K562 (cell line): Measurements from ENCODE around the gene LEPR. TPM values are rescaled to one million over a fixed set of nuclear protein-coding genes. Genes with fewer than 3 reads are reported as not detected.

Experiments used
- ARID1B ChIP-seq: fragments of 450-650 bp; IDR thresholded peaks from 2 replicates; pipeline ENCODE4 v1.6.1; 2016; ENCODE audit warnings: antibody characterized with exemption, mild to moderate bottlenecking, inconsistent platforms
- CBFA2T3 ChIP-seq: fragments of 450-650 bp; IDR thresholded peaks from 2 replicates; pipeline ENCODE4 v1.6.1; 2017
- CC2D1A ChIP-seq: fragments of 450-650 bp; IDR thresholded peaks from 2 replicates; pipeline ENCODE4 v1.6.1; 2017; ENCODE audit warnings: mild to moderate bottlenecking
- CHD4 ChIP-seq: fragments of 200-600 bp; sonication (generic); IDR thresholded peaks from 3 replicates; pipeline ENCODE4 v1.6.1; 2012; ENCODE audit warnings: low read depth, mild to moderate bottlenecking, mixed read lengths, low read length, inconsistent platforms; ENCODE audit not compliant: insufficient read depth, insufficient replicate concordance, poor library complexity, severe bottlenecking
- CTBP1 ChIP-seq: fragments of 450-650 bp; IDR thresholded peaks from 2 replicates; pipeline ENCODE4 v1.6.1; 2016; ENCODE audit warnings: borderline replicate concordance
- ETS2 ChIP-seq: IDR thresholded peaks from 2 replicates; pipeline ENCODE4 v1.6.1; 2016; ENCODE audit warnings: borderline replicate concordance, missing genetic modification characterization, mild to moderate bottlenecking, moderate library complexity, missing compliant biosample characterization; ENCODE audit not compliant: poor library complexity, severe bottlenecking
- EZH2 ChIP-seq: IDR thresholded peaks from 2 replicates; pipeline ENCODE4 v1.6.1; 2012; ENCODE audit warnings: low read depth, mild to moderate bottlenecking, inconsistent platforms, low read length, borderline replicate concordance
- FOS ChIP-seq: IDR thresholded peaks from 3 replicates; pipeline ENCODE4 v1.6.1; 2011; ENCODE audit not compliant: insufficient read length; ENCODE audit errors: extremely low read depth
- JUND ChIP-seq, 2 experiments: IDR thresholded peaks; 2 replicates in 1 of 2; 3 replicates in 1 of 2; pipeline ENCODE4 v1.6.1; 2011; ENCODE audit warnings: borderline replicate concordance in 2 of 2, low read depth in 2 of 2, low read length in 2 of 2, improper control_type of control experiment in 1 of 2, missing biosample characterization in 1 of 2, missing genetic modification characterization in 1 of 2, missing genetic modification reagents in 1 of 2
- L3MBTL2 ChIP-seq: fragments of 450-650 bp; IDR thresholded peaks from 2 replicates; pipeline ENCODE4 v1.6.1; 2016; ENCODE audit warnings: mild to moderate bottlenecking, moderate library complexity
- MTA2 ChIP-seq: fragments of 450-650 bp; IDR thresholded peaks from 2 replicates; pipeline ENCODE4 v1.6.1; 2016; ENCODE audit warnings: low read depth
- NCOR1 ChIP-seq: fragments of 450-650 bp; IDR thresholded peaks from 2 replicates; pipeline ENCODE4 v1.6.1; 2016; ENCODE audit warnings: mild to moderate bottlenecking, moderate library complexity
- NUFIP1 ChIP-seq: fragments of 450-650 bp; IDR thresholded peaks from 2 replicates; pipeline ENCODE4 v1.6.1; 2018; ENCODE audit not compliant: partially characterized antibody
- RBM34 ChIP-seq: fragments of 200-400 bp; formaldehyde crosslinking; IDR thresholded peaks from 2 replicates; pipeline ENCODE4 v1.6.1; 2018; ENCODE audit warnings: low read length, borderline replicate concordance; ENCODE audit not compliant: insufficient read depth
- RCOR1 ChIP-seq, 2 experiments: IDR thresholded peaks; 2 replicates each; pipeline ENCODE4 v1.6.1; 2012; ENCODE audit warnings: low read depth in 2 of 2, low read length in 2 of 2, borderline replicate concordance in 1 of 2, improper control_type of control experiment in 1 of 2
- SREBF2 ChIP-seq: sonication (generic); formaldehyde crosslinking; IDR thresholded peaks from 2 replicates; pipeline ENCODE4 v1.4.0; 2020; ENCODE audit warnings: mild to moderate bottlenecking, missing genetic modification reagents
- TBP ChIP-seq: optimal IDR thresholded peaks from 2 replicates; pipeline ENCODE3; 2011; ENCODE audit warnings: low read depth, low read length, improper control_type of control experiment
- ZNF134 ChIP-seq: fragments of 250-450 bp; sonication (Bioruptor Pico); conservative IDR thresholded peaks from 2 replicates; pipeline ENCODE4 v1.4.0; 2020
- polyA plus RNA-seq, 8 experiments: library from polyadenylated mRNA; depleted of rRNA in 4 of 8; stranded (reverse) in 5 of 8; unstranded in 3 of 8; fragments of >200 nt; fragmentation: Nextera tagmentation in 2 of 8; fragmentation: Illumina TruSeq in 1 of 8; extraction: Ambion mirVana in 2 of 8; extraction: Trizol in 1 of 8; gene quantifications; 2 replicates each; pipeline versions ENCODE4 v1.2.1 to v1.2.3, GENCODE V29; 2011 to 2014; ENCODE audit warnings: inconsistent platforms in 1 of 8, missing spikeins in 1 of 8
- total RNA-seq, 7 experiments: library from RNA; depleted of rRNA in 6 of 7; stranded (reverse); fragments of >200 nt in 6 of 7; fragmentation: Illumina TruSeq in 2 of 7; extraction: Trizol in 2 of 7; gene quantifications; 2 replicates each; pipeline versions ENCODE4 v1.2.1 to v1.2.3, GENCODE V29; 2011 to 2021; ENCODE audit warnings: low replicate concordance in 1 of 7
- TF ChIP-seq, protein P1 (sequence below): IDR thresholded peaks from 2 replicates; pipeline ENCODE4 v1.6.1; 2014; ENCODE audit warnings: antibody characterized with exemption
- TF ChIP-seq, protein P2 (sequence below): fragments of 200-400 bp; formaldehyde crosslinking; IDR thresholded peaks from 2 replicates; pipeline ENCODE4 v1.6.1; 2017; ENCODE audit warnings: mild to moderate bottlenecking, low read depth, low read length, moderate library complexity
- TF ChIP-seq, protein P3 (sequence below): fragments of 250-450 bp; sonication (Bioruptor Pico); IDR thresholded peaks from 2 replicates; pipeline ENCODE4 v1.8.0; 2021; ENCODE audit warnings: borderline replicate concordance, mild to moderate bottlenecking, moderate library complexity; ENCODE audit not compliant: poor library complexity, severe bottlenecking
- TF ChIP-seq, protein P4 (sequence below): sonication (generic); formaldehyde crosslinking; IDR thresholded peaks from 2 replicates; pipeline ENCODE4 v1.8.1; 2022; ENCODE audit warnings: missing genetic modification reagents

LEPR gene
- total and polyA plus RNA-seq, 9 of the 15 experiments (the other 6 are each of a cell fraction or from before 2014, with no cell fraction given): 12.2 to 111 (median 43.1) TPM

DNA sequence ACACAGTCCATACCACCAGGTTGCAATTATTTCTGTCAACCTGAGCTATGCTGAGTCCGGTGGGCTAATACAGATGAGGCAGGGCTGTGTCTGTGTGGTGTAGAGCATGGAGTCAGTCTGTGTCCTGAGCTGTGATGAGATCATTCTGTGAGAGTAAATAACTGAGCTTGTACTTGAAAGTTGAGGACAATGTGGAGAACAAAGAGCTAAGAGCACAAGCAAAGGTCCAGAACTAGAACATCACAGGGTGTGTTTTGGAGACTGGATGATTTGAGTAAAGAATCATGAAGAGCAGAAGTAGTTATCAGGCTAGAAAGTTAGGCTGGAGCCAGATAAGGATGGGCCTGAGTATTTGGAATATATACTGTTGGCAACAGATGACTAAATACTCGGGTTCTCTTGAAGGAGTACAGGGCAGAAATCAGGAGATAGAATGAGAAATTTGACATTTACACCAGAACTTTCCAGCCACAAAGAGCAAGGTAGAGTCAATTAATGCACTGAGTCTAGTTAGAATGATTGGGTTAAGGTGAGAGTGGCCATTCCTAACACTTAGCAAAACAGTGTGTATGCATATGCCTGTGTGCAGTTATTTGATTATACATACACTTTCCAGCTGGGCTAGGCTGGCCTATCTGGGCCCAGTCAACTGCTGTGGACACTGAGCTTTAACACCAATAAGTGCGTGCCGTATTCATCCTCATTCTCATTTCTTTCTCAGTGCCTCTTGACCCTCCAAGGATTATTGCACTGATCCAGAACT lies 48.8 kb downstream of the LEPR start (continued):
- TF ChIP-seq, protein P1, sequence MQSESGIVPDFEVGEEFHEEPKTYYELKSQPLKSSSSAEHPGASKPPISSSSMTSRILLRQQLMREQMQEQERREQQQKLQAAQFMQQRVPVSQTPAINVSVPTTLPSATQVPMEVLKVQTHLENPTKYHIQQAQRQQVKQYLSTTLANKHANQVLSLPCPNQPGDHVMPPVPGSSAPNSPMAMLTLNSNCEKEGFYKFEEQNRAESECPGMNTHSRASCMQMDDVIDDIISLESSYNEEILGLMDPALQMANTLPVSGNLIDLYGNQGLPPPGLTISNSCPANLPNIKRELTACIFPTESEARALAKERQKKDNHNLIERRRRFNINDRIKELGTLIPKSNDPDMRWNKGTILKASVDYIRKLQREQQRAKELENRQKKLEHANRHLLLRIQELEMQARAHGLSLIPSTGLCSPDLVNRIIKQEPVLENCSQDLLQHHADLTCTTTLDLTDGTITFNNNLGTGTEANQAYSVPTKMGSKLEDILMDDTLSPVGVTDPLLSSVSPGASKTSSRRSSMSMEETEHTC: no peak
- TF ChIP-seq, protein P2, sequence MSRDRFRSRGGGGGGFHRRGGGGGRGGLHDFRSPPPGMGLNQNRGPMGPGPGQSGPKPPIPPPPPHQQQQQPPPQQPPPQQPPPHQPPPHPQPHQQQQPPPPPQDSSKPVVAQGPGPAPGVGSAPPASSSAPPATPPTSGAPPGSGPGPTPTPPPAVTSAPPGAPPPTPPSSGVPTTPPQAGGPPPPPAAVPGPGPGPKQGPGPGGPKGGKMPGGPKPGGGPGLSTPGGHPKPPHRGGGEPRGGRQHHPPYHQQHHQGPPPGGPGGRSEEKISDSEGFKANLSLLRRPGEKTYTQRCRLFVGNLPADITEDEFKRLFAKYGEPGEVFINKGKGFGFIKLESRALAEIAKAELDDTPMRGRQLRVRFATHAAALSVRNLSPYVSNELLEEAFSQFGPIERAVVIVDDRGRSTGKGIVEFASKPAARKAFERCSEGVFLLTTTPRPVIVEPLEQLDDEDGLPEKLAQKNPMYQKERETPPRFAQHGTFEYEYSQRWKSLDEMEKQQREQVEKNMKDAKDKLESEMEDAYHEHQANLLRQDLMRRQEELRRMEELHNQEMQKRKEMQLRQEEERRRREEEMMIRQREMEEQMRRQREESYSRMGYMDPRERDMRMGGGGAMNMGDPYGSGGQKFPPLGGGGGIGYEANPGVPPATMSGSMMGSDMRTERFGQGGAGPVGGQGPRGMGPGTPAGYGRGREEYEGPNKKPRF: no peak
- TF ChIP-seq, protein P3, sequence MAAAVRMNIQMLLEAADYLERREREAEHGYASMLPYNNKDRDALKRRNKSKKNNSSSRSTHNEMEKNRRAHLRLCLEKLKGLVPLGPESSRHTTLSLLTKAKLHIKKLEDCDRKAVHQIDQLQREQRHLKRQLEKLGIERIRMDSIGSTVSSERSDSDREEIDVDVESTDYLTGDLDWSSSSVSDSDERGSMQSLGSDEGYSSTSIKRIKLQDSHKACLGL (CRISPR knock-in tag): no peak
- 0 out of 2 replicates have a peak, but pooled peaks have one; percentile 10 for TF ChIP-seq CTBP1
- TF ChIP-seq JUND (IDR thresholded peaks at IDR 0.05; ENCODE audit: borderline replicate concordance, low read depth, low read length): 0 out of 2 replicates have a peak, but pooled peaks have one; percentile 10
- no peak; the same call in 2 of the 3 replicates for TF ChIP-seq JUND (tag; IDR thresholded peaks at IDR 0.05; ENCODE audit: borderline replicate concordance, low read depth, low read length)
- TF ChIP-seq MTA2: 0 out of 2 replicates have a peak, but pooled peaks have one; percentile 47
- peak; percentile 66 for TF ChIP-seq NCOR1
- TF ChIP-seq ETS2 (tag): no peak
- no peak for TF ChIP-seq FOS
- TF ChIP-seq L3MBTL2: no peak
- TF ChIP-seq, protein P4, sequence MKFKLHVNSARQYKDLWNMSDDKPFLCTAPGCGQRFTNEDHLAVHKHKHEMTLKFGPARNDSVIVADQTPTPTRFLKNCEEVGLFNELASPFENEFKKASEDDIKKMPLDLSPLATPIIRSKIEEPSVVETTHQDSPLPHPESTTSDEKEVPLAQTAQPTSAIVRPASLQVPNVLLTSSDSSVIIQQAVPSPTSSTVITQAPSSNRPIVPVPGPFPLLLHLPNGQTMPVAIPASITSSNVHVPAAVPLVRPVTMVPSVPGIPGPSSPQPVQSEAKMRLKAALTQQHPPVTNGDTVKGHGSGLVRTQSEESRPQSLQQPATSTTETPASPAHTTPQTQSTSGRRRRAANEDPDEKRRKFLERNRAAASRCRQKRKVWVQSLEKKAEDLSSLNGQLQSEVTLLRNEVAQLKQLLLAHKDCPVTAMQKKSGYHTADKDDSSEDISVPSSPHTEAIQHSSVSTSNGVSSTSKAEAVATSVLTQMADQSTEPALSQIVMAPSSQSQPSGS: no peak
- TF ChIP-seq NUFIP1: no peak
- TF ChIP-seq TBP: peak; percentile 24
- TF ChIP-seq CC2D1A: no peak
- TF ChIP-seq CBFA2T3: peak; percentile 86
- no peak for TF ChIP-seq RBM34
- TF ChIP-seq ZNF134 (CRISPR knock-in tag): no peak
- no peak for TF ChIP-seq CHD4
- TF ChIP-seq ARID1B: peak; percentile 76
- peak in 1 of 2 experiments; percentile 28; a peak in 1 of 4 replicates for TF ChIP-seq RCOR1 (IDR thresholded peaks at IDR 0.05; ENCODE audit: borderline replicate concordance in 1 of 2, low read depth in 2 of 2, low read length in 2 of 2)
- no peak for TF ChIP-seq SREBF2 (CRISPR knock-in tag)
- TF ChIP-seq EZH2: no peak
